ENCODE results near the gene DHRS7. TPM values are rescaled to one million over a fixed set of nuclear protein-coding genes. Genes with fewer than 3 reads are reported as not detected.

DHRS7 gene
- total and polyA plus RNA-seq, 12 donors = 24.5 to 73.9 (median 33.1) TPM

DNA sequence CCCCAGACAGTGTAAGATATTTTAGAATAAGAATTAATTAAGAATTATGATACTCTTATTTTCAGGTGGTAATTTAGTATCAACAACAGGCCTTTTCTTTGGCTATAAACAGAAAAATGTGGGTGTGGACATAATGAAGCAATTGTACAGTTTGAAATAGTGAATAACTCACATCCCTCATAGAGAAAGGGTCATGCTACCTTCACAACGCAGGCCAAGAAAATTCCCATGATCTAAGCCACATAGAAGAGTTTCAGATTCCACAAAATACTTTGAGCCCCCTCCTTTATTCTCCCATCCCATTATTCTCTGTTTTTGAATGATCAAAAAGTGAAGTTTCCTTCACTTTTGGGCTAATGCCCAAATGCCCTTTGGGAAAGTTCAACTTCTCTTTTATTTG is 23.5 kb upstream of the DHRS7 start:
- H3K4me1 ChIP-seq = peaks cover 0 to 7% (median 0%) of the 10 kb centered on the region in 9 donors
- ATAC-seq (no peak), DNase-seq (no peak)
- no peak overlapping the region for H3K27ac ChIP-seq
- H3K36me3 ChIP-seq = no peaks in the 10 kb centered on the region
- no peaks in the 10 kb centered on the region for H3K9me3 ChIP-seq
- H3K4me3 ChIP-seq = no peak overlapping the region
- WGBS, 2 donors = 71 to 76% methylated on average over 1 of the region's 1 CpG
- TF ChIP-seq, protein P1, sequence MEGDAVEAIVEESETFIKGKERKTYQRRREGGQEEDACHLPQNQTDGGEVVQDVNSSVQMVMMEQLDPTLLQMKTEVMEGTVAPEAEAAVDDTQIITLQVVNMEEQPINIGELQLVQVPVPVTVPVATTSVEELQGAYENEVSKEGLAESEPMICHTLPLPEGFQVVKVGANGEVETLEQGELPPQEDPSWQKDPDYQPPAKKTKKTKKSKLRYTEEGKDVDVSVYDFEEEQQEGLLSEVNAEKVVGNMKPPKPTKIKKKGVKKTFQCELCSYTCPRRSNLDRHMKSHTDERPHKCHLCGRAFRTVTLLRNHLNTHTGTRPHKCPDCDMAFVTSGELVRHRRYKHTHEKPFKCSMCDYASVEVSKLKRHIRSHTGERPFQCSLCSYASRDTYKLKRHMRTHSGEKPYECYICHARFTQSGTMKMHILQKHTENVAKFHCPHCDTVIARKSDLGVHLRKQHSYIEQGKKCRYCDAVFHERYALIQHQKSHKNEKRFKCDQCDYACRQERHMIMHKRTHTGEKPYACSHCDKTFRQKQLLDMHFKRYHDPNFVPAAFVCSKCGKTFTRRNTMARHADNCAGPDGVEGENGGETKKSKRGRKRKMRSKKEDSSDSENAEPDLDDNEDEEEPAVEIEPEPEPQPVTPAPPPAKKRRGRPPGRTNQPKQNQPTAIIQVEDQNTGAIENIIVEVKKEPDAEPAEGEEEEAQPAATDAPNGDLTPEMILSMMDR (IDR thresholded peaks at IDR 0.05) = no peak
- intact Hi-C loops (cut with DNase I) = loop anchor here in 5 of 10 donors (5.0 to 10.0 kb wide), 6 partner anchors 124 to 676 kb away; no protein-coding TSS in a partner anchor
- H3K27me3 ChIP-seq = no peaks in the 10 kb centered on the region

DNA sequence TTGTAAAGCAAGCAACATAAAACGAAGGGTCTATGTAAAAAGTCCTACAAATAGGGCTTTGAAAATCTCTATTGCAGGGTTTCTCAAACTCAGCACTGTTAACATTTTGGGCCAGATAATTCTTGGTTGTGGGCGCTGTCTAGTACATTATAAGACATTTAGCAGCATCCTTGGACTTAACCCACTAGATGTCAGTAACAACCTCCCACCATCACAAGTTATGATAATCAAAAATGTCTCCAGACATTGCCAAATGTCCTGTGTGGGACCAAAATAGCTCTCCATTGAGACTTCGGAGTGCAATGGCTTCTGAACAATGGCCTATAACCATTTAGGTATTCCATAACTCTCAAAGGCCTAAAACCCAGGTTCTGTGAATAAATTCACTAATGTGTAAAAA is 22.9 kb upstream of the DHRS7 start:
- ATAC-seq = peak in 2 of 8 donors; percentile 19 to 59

DNA sequence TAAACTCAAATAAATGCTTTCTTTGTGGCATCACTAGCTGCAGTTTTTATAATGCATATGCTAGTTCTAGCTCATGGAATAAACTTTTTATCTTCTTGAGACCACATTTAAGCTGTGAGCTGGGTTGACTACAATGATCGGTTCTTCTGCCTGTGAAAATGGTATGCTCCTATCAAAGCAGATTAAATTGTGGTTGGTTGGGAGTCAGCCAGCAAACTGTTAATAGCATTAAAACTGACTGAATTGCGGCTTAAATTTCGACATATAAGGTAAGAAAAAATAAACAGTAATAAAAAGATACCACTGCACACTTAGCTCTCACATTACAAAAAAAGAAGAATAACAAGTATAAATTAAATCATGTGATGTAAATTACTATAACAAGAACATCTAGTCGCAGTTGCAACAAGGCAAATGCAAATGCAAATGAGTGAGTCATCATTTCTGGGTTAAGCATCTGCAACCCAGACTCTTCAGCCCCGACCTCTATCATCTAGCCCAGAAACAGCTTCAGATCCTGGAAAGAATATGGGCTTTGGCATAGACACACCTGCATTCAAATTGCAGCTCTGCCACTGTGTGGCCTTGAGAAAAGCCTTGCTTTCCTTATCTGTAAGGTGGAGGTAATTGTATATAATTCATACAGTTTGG is 19.8 kb upstream of the DHRS7 start:
- intact Hi-C loops (cut with DNase I) = loop anchor here (1.0 to 10.0 kb wide), 14 partner anchors 118 to 673 kb away; no protein-coding TSS in a partner anchor
- TF ChIP-seq, protein P1 (IDR thresholded peaks at IDR 0.05) = no peak

More for the DNA sequence above, 22.9 kb upstream of the DHRS7 start:
- intact Hi-C loops (cut with DNase I) = loop anchor here in 5 of 10 donors (5.0 to 10.0 kb wide), 6 partner anchors 123 to 676 kb away; no protein-coding TSS in a partner anchor
- Histone ChIP-seq H3K27ac (no peak overlapping the region), H3K27me3 (no peaks in the 10 kb centered on the region), H3K4me3 (no peak overlapping the region), H3K4me1 (peaks cover 0 to 9% (median 0%) of the 10 kb centered on the region in 9 donors), H3K36me3 (no peaks in the 10 kb centered on the region), H3K9me3 (no peaks in the 10 kb centered on the region)
- no peak for DNase-seq
- TF ChIP-seq, protein P1 (IDR thresholded peaks at IDR 0.05) = peak in 5 of 9 donors; percentile 9 to 44 (median 13)
- WGBS, 2 donors = 43% methylated on average over 3 of the region's 3 CpGs

DNA sequence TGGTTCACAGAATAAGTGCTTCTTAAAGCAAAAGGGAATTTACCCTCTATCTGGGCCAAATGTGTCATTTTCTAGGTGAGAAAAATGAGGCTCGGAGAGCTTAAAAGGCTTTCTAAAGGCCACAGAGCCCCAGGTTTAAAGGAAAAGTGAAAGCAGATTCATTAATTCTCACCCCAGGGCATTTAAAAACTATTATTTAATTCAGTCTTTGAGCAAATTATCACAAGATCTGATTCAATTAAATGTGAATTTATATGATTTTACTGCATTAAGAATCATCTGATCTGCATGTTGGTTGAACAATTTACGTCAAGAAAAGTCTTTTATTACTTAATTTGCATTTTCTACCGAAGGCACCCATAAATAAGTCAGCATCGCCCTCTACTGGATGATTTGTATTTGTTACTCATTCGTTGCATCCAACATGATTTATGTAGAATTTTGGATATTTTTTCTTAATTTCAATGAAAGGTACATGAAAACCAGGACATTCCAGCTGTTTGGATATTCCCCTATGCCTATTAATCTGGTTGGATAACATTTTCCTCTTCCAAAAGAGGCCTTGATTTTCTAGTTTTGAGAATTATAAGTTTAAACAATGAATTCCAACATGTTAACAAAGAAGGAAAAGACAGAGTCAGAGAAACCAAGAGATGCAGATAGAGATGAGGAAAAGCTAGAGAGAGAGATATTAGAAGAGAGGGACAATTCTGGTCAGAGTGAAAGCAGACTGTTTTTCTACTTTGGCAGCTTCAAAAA is 19.1 kb upstream of the DHRS7 start:
- TF ChIP-seq, protein P1 (IDR thresholded peaks at IDR 0.05) = peak; percentile 61 to 93 (median 80)
- Histone ChIP-seq H3K27me3 (no peaks in the 10 kb centered on the region), H3K9me3 (peaks cover 0 to 10% (median 0%) of the 10 kb centered on the region in 11 donors), H3K27ac (peak overlapping the region in 6 of 10 donors; percentile 18 to 74 (median 42)), H3K4me1 (peaks cover 0 to 9% (median 0%) of the 10 kb centered on the region in 9 donors), H3K4me3 (peak overlapping the region in 9 of 10 donors; percentile 30 to 62 (median 50)), H3K36me3 (no peaks in the 10 kb centered on the region)
- DNase-seq (peak in 1 of 2 donors; percentile 32), ATAC-seq (peak in 4 of 8 donors; percentile 34 to 63 (median 58))
- WGBS, 2 donors = 1 to 5% methylated on average over 5 of the region's 5 CpGs
- intact Hi-C loops (cut with DNase I) = loop anchor here in 8 of 10 donors (1.0 to 10.0 kb wide), 11 partner anchors 117 to 222 kb away; no protein-coding TSS in a partner anchor

More for the DNA sequence above, 19.8 kb upstream of the DHRS7 start:
- no peaks in the 10 kb centered on the region for H3K36me3 ChIP-seq
- peaks cover 0 to 9% (median 0%) of the 10 kb centered on the region in 11 donors for H3K9me3 ChIP-seq
- no peak overlapping the region for H3K4me3 ChIP-seq
- no peak overlapping the region for H3K27ac ChIP-seq
- WGBS, 2 donors = 57 to 59% methylated on average over 5 of the region's 5 CpGs
- H3K27me3 ChIP-seq = no peaks in the 10 kb centered on the region
- no peak for DNase-seq
- peaks cover 0 to 9% (median 0%) of the 10 kb centered on the region in 9 donors for H3K4me1 ChIP-seq
- no peak for ATAC-seq

Measured in heart right ventricle (tissue), 16 donors.